GM23248 (cell line): Measurements from ENCODE around the gene CYP27B1. TPM values are rescaled to one million over a fixed set of nuclear protein-coding genes. Genes with fewer than 3 reads are reported as not detected.

Experiments
- DNase-seq: peaks from one replicate; pipeline ENCODE4 v3.0.0-alpha.2; 2015
- H2AFZ ChIP-seq: fragments of 200-600 bp; sonication (generic); 2 replicates; pipeline ENCODE4 v1.6.1; 2016; ENCODE audit warnings: antibody characterized with exemption
- H3F3A ChIP-seq: fragments of 200-600 bp; sonication (generic); 2 replicates; pipeline ENCODE4 v1.6.1; 2016; ENCODE audit warnings: mild to moderate bottlenecking, antibody characterized with exemption, mixed run types; ENCODE audit not compliant: insufficient read depth
- H3K27ac ChIP-seq: fragments of 200-600 bp; sonication (generic); 2 replicates; pipeline ENCODE4 v1.5.1; 2016; ENCODE audit warnings: mild to moderate bottlenecking
- H3K27me3 ChIP-seq: fragments of 200-600 bp; sonication (generic); replicated peaks from 2 replicates; pipeline ENCODE4 v1.6.1; 2016; ENCODE audit warnings: mild to moderate bottlenecking; ENCODE audit not compliant: insufficient read depth
- H3K36me3 ChIP-seq: fragments of 200-600 bp; sonication (generic); 2 replicates; pipeline ENCODE4 v1.6.1; 2016; ENCODE audit warnings: low read depth, mild to moderate bottlenecking
- H3K4me1 ChIP-seq: fragments of 200-600 bp; sonication (generic); 2 replicates; pipeline ENCODE4 v1.6.1; 2016; ENCODE audit warnings: mild to moderate bottlenecking; ENCODE audit not compliant: insufficient read depth
- H3K4me2 ChIP-seq: fragments of 200-600 bp; sonication (generic); one replicate; pipeline ENCODE4 v1.6.1; 2016; ENCODE audit warnings: mild to moderate bottlenecking; ENCODE audit not compliant: unreplicated experiment
- H3K4me3 ChIP-seq: fragments of 200-600 bp; sonication (generic); 2 replicates; pipeline ENCODE4 v1.5.1; 2016; ENCODE audit warnings: mild to moderate bottlenecking
- H3K79me2 ChIP-seq: fragments of 200-600 bp; sonication (generic); 2 replicates; pipeline ENCODE4 v1.6.1; 2016; ENCODE audit warnings: mild to moderate bottlenecking; ENCODE audit not compliant: insufficient read depth
- H3K9ac ChIP-seq: fragments of 200-600 bp; sonication (generic); 2 replicates; pipeline ENCODE4 v1.6.1; 2016; ENCODE audit warnings: mild to moderate bottlenecking
- H3K9me2 ChIP-seq: fragments of 200-600 bp; sonication (generic); 2 replicates; pipeline ENCODE4 v1.6.1; 2016; ENCODE audit warnings: mixed run types, mild to moderate bottlenecking, moderate library complexity; ENCODE audit not compliant: insufficient read depth
- H3K9me3 ChIP-seq: fragments of 200-600 bp; sonication (generic); one replicate; pipeline ENCODE4 v1.6.1; 2017; ENCODE audit warnings: low read depth
- H4K20me1 ChIP-seq: fragments of 200-600 bp; sonication (generic); 2 replicates; pipeline ENCODE4 v1.6.0; 2016; ENCODE audit not compliant: insufficient read depth
- EZH2 ChIP-seq: fragments of 200-600 bp; sonication (generic); IDR thresholded peaks from 2 replicates; pipeline ENCODE4 v1.6.1; 2018; ENCODE audit warnings: antibody characterized with exemption, mild to moderate bottlenecking; ENCODE audit not compliant: insufficient read depth, poor library complexity, severe bottlenecking
- EZH2phosphoT487 ChIP-seq: fragments of 200-600 bp; sonication (generic); IDR thresholded peaks from 2 replicates; pipeline ENCODE4 v1.6.1; 2018; ENCODE audit warnings: antibody characterized with exemption, moderate library complexity, mild to moderate bottlenecking, low read depth; ENCODE audit not compliant: insufficient read depth
- WGBS, 2 experiments: methylation state at CpG; one replicate each; pipeline ENCODE4 v1.1.6; 2015 to 2017; ENCODE audit warnings: low lambda C conversion rate in 2 of 2, low coverage in 1 of 2; ENCODE audit errors: missing lambda C conversion rate in 2 of 2; 5-methylcytosine and 5-hydroxymethylcytosine counted together
- in situ Hi-C: fragments of 300-500 bp; cut with MboI; formaldehyde crosslinking; loops from 2 replicates; pipeline ENCODE4 v1.15.0; 2020
- polyA plus RNA-seq: library from polyadenylated mRNA; unstranded; fragments of >200 nt; fragmentation: Nextera tagmentation; extraction: Ambion mirVana; gene quantifications from 2 replicates; pipeline ENCODE4 v1.2.1, GENCODE V29; 2016
- total RNA-seq: library from RNA; depleted of rRNA; stranded (reverse); fragments of >200 nt; shearing (Covaris generic); gene quantifications from 2 replicates; pipeline ENCODE4 v1.2.3, GENCODE V29; 2014

CYP27B1 gene
- total and polyA plus RNA-seq, 2 experiments from 2014 or later = 0.78 to 0.86 TPM

DNA sequence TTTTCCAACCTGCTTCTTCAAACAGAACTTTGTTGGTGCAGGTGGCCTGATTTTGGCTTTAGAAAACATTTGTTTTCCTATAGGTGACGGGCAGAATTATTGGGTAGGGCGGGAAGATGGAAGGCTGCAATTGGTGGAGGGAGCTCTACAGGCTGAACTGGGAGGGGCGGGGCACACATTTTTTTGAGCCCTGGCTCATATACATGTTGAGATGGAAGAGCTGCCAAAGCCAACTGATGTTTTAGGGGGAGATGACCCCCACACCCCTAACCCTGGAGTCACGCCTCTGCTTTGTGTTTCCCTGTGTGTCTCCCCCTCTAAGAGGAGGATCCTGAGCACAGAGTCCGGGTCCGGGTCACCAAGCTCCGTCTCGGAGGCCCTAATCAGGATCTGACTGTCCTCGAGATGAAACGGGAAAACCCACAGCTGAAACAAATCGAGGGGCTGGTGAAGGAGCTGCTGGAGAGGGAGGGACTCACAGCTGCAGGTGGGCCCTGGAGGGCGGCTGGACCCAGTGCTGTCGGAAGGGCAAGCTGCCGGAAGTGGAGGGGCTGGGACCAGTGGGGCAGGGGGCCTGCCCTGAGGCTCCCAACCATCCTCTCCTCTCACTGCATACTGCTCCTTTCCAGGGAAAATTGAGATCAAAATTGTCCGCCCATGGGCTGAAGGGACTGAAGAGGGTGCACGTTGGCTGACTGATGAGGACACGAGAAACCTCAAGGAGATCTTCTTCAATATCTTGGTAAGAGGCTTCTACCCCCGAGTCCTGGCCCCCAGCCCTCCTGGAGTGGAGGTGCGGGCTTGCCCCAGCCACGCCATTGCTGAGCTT lies 46.9 kb downstream of the CYP27B1 start:
- Histone ChIP-seq H3K9me2 (no peaks in the 10 kb centered on the region), H2AFZ (no peak overlapping the region), H3K4me2 (no peak overlapping the region), H3K79me2 (no peaks in the 10 kb centered on the region), H3K4me3 (no peak overlapping the region), H3K27me3 (no peaks in the 10 kb centered on the region), H3K4me1 (no peaks in the 10 kb centered on the region), H4K20me1 (no peaks in the 10 kb centered on the region), H3K27ac (no peak overlapping the region), H3K9me3 (no peaks in the 10 kb centered on the region), H3F3A (no peaks in the 10 kb centered on the region), H3K9ac (no peak overlapping the region), H3K36me3 (peaks cover 6% of the 10 kb centered on the region; the same call in 1 of the 2 replicates)
- WGBS, 2 experiments = 90 to 92% methylated on average over 18 to 20 of the region's 20 CpGs
- no peak for DNase-seq
- in situ Hi-C loops = no loop called here
- TF ChIP-seq EZH2 = no peak
- no peak for TF ChIP-seq EZH2phosphoT487

DNA sequence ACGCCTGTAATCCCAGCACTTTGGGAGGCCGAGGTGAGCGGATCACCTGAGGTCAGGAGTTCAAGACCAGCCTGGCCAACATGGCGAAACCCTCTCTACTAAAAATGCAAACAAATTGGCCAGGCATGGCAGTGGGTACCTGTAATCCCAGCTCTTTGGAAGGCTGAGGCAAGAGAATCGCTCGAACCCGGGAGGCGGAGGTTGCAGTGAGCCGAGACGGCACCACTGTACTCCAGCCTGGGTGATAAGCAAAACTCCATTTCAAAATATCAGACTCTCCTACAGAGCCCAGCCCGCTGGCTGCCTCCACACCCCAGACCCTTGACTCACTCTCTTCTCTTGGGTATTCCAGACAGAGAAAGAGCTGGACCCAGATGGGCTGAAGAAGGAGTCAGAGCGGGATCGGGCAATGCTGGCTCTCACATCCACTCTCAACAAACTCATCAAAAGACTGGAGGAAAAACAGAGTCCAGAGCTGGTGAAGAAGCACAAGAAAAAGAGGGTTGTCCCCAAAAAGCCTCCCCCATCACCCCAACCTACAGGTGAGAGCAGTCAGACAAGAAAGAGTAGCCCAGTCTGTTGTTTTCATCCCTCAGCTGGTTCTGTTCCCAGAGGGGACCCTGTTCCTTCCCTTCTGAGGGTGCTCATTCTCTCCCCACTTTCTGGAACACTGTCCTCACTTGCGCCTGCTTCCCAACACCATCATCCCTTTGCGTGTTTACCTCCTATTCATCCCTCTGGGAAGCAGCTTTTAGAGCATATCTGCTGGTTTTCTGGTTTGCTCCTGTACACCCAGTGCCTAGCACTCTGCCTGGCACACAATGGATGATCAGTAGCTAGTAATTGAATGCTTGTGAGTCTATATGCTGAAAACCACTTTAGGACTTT lies 48.0 kb downstream of the CYP27B1 start:
- Histone ChIP-seq H3K36me3 (peaks cover 13% of the 10 kb centered on the region), H3K27ac (no peak overlapping the region)
- 97% methylated on average over 14 to 15 of the region's 15 CpGs for WGBS, 2 experiments

DNA sequence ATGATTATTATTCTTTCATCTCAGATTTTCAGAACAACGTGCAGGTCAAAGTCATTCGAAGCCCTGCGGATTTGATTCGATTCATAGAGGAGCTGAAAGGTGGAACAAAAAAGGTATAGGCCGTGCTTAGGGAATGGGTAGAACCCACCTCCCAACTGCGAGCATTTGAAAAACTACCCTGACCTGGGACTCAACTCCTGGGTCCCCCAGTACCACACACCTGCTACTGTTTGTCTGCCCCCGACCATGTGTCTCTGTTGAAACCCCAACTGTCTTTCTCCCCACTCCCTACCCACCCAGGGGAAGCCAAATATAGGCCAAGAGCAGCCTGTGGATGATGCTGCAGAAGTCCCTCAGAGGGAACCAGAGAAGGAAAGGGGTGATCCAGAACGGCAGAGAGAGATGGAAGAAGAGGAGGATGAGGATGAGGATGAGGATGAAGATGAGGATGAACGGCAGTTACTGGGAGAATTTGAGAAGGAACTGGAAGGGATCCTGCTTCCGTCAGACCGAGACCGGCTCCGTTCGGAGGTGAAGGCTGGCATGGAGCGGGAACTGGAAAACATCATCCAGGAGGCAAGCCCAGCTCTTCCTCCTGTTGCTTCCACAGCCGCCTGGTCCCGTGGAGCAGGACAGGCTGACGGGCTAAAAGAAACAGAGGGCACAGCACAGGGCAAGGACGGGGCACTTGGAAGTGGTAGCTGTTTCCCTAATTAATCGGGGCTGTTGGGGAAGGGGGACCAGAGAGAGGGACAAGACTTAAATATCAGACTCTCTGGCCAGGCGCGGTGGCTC lies 48.8 kb downstream of the CYP27B1 start:
- H2AFZ ChIP-seq = no peak overlapping the region
- H3K9ac ChIP-seq = no peak overlapping the region
- H3K27me3 ChIP-seq = no peaks in the 10 kb centered on the region
- H3K27ac ChIP-seq = no peak overlapping the region
- no peaks in the 10 kb centered on the region for H3K4me1 ChIP-seq
- TF ChIP-seq EZH2phosphoT487 (no peak), EZH2 (no peak)
- H3K4me3 ChIP-seq = no peak overlapping the region
- 93 to 96% methylated on average over 22 of the region's 22 CpGs for WGBS, 2 experiments
- no peak for DNase-seq
- H3K36me3 ChIP-seq = peaks cover 13% of the 10 kb centered on the region
- H4K20me1 ChIP-seq = no peaks in the 10 kb centered on the region
- in situ Hi-C loops = no loop called here
- no peaks in the 10 kb centered on the region for H3F3A ChIP-seq
- no peaks in the 10 kb centered on the region for H3K9me3 ChIP-seq
- H3K79me2 ChIP-seq = no peaks in the 10 kb centered on the region
- no peaks in the 10 kb centered on the region for H3K9me2 ChIP-seq
- no peak overlapping the region for H3K4me2 ChIP-seq

More for the DNA sequence above, 48.0 kb downstream of the CYP27B1 start:
- no peaks in the 10 kb centered on the region for H3K9me2 ChIP-seq
- H3K4me2 ChIP-seq = no peak overlapping the region
- H2AFZ ChIP-seq = no peak overlapping the region
- H3K4me1 ChIP-seq = no peaks in the 10 kb centered on the region
- no peak overlapping the region for H3K9ac ChIP-seq
- H4K20me1 ChIP-seq = no peaks in the 10 kb centered on the region
- no peak for DNase-seq
- no peak overlapping the region for H3K4me3 ChIP-seq
- H3F3A ChIP-seq = no peaks in the 10 kb centered on the region
- H3K9me3 ChIP-seq = no peaks in the 10 kb centered on the region
- in situ Hi-C loops = no loop called here
- no peaks in the 10 kb centered on the region for H3K27me3 ChIP-seq
- TF ChIP-seq EZH2 (no peak), EZH2phosphoT487 (no peak)
- no peaks in the 10 kb centered on the region for H3K79me2 ChIP-seq

DNA sequence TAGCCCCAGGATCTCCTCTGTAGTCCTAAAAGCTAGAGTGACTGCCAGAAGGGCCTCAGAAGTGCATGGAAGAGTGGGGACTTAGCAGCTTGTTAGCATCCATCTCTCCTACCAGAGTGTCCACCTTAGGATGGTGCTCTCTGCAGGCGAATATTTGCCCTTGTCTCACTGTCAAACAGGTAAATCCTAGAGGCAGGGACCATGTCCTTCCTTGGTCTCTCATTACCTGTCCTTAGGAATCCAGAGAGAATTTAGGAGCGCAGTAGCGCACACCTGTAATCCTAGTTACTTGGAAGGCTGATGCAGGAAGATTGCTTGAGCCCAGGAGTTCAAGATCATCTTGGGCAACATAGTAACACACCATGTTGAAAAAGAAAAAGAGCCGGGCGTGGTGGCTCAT lies 49.7 kb downstream of the CYP27B1 start:
- H3K27ac ChIP-seq = no peak overlapping the region
- H3K4me3 ChIP-seq = no peak overlapping the region
- no peak for DNase-seq
- H3K27me3 ChIP-seq = no peaks in the 10 kb centered on the region
- H3F3A ChIP-seq = no peaks in the 10 kb centered on the region
- in situ Hi-C loops = no loop called here
- H3K36me3 ChIP-seq = peaks cover 14% of the 10 kb centered on the region
- TF ChIP-seq EZH2phosphoT487 (no peak), EZH2 (no peak)
- no peaks in the 10 kb centered on the region for H3K79me2 ChIP-seq
- no peaks in the 10 kb centered on the region for H3K9me3 ChIP-seq
- WGBS, 2 experiments = 96 to 97% methylated on average over 5 of the region's 5 CpGs
- no peaks in the 10 kb centered on the region for H4K20me1 ChIP-seq
- H3K4me1 ChIP-seq = no peaks in the 10 kb centered on the region
- no peak overlapping the region for H2AFZ ChIP-seq
- no peaks in the 10 kb centered on the region for H3K9me2 ChIP-seq
- no peak overlapping the region for H3K9ac ChIP-seq
- no peak overlapping the region for H3K4me2 ChIP-seq
